Cerebellar nuclear complex (tissue), 1 donor: ENCODE results near the gene TRAK1.

Experiments
- DNase-seq, 2 experiments: peaks; one replicate each; lab custom pipeline; 2025; lab: John Stamatoyannopoulos, UW

The TRAK1 gene

DNA sequence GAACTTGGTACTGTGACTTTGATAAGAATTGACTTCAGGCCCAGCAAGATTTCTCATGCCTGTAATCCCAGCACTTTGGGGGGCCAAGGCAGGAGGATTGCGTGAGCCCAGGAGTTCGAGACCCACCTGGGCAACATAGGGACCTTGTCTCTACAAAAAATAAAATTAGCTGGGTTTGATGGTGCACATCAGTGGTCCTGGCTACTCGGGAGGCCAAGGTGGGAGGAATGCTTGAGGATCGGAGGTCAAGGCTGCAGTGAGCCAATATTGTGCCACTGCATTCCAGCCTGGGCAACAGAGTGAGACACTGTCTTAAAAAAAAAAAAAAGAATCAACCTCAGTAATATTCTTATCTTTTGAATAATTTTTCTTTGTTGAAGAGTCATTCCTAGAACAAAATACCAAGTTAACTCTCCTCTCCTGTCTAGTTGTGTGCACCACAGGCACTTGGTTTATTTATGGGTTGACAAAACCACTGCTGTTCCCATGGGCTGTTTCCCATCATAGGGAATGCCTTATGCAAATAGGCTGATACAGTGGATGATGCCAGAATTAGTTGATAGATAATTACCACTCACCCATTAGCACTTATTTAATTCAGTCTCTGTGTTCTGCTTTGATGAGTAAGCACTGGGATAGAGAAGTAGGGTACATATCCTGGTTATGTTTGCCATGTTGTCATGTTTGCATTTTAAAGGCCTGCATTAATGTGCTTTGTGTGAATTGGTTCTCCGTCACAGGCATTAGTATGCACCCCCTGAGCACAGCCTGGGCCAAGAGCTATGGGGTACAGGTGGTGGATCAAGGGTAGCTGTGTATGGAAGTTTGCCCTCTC lies 32.9 kb downstream of the TRAK1 start:
- DNase-seq: no peak

- DNase-seq: no peak
These were observed 36.1 kb downstream of the TRAK1 start for GRCh38 chr3:42127226-42127625.

DNA sequence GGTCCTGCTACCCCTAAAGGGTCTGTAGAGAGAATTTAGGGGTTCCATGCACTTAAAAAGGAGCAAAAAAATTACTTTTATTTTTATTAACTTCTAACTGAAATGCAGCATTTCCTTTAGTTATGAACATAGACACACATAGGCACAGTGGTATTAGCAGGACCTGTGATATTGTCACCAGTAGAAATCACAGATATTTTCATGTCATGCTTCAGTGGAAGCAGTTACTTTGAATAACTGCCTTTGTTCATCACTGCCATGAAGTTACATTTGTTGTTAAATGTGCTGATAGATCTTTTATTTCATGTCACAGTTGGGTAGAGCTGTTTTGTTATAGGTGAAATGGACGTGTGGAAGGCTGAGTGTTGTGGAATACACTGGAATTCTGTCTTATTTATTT lies 37.4 kb downstream of the TRAK1 start:
- DNase-seq: no peak

GRCh38 chr3:42129014-42129953 lies 38.1 kb downstream of the TRAK1 start:
- peak in 1 of 2 experiments; percentile 24 for DNase-seq

- DNase-seq: no peak
These were observed 38.8 kb downstream of the TRAK1 start for GRCh38 chr3:42130007-42130328.

- DNase-seq: no peak
These were observed 39.3 kb downstream of the TRAK1 start for GRCh38 chr3:42130329-42131070.

DNA sequence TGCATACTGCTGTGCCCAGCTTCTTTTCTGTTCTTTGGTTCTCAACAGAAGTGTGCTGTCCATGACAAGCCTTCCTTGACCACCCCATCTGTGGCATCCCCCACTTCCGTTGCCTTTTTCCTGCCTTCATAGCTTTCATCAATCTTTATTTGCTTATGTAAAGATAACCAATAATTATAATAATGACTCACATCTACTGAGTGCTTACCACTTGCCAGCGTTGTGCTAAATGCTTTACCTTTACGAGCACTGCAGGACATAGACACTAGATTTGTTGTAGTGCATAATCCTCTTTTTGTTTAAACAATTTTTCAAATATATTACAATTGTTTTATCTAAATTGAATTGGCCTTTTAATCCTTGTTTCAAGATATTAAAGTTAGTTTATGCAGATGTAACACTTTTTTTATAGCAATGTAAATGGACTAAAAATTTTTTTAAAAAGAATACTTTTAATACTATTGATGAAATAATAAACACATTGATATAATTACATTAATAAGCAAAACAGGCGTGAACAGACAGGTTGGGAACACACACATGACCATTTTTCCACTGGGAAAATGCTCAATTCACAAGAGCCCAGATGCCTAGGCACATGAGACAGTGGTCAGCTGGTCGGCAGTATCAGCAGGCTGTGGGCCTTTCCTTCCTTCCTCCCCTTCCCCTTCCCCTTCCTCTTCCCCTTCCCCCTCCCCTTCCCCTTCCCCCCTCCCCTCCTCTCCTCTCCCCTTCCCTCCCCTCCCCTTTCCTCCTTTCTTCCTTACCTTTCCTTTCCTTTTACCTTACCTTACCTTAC lies 42.5 kb downstream of the TRAK1 start:
- no peak for DNase-seq

- DNase-seq: no peak
These were observed 43.8 kb downstream of the TRAK1 start for GRCh38 chr3:42134867-42135464.

DNA sequence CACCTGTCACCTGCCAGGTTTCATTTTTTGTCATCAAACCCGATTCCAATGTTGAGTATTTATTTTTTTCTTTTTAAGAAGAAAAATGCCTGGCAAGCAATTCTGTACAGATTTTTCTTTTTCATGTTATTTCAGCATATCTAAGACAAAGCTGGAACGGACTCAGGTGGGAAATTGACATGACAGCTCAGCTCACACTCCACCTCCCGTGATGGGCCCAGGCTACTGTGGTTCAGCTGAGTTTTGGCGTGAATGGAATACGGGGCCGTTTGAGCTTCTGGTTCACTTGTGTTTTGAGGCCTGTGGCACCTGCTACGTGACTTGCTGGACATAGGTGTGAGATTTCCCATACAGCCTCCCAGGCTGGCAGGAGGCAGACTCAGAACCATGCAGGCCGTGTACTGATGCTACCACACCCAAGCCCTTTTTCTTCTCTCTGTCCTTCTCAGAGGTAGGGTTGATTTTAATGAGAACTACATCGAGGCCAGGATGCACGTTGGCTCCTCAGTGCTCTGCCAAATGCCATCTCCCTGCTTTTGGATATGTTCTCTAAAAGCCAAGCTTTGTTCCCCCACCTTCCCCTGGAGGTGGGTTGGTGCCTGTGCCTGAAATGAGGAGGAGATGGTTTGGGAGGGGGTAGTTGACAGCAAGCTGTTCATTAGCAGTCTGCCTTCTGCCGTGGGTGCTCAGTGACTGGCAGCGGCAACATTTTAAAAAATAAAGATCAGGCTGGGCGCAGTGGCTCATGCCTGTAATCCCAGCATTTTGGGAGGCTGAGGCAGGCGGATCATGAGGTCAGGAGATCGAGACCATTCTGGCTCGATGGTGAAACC lies 48.7 kb downstream of the TRAK1 start:
- no peak for DNase-seq

- no peak for DNase-seq
These were observed 49.6 kb downstream of the TRAK1 start for GRCh38 chr3:42140665-42141203.

DNA sequence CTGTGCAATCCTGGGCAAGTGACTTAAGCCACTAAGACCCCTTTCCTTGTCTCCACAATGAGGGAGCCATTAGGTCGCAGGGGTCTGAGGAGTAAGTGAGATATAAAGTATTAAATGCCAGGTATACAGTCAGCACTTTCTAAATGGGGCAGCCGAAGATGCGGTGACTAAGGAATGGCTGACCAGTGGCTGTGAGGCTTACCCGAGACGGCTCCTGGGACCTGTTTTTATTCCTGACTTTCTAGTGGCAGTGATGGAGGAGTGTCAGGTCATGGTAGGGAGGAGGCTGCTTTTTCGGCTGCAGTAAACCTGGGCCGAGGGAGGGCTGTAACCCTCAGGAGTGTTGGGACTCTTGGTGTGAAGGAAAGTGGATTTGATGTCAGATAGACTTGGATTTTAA lies 52.3 kb downstream of the TRAK1 start:
- DNase-seq: no peak

DNA sequence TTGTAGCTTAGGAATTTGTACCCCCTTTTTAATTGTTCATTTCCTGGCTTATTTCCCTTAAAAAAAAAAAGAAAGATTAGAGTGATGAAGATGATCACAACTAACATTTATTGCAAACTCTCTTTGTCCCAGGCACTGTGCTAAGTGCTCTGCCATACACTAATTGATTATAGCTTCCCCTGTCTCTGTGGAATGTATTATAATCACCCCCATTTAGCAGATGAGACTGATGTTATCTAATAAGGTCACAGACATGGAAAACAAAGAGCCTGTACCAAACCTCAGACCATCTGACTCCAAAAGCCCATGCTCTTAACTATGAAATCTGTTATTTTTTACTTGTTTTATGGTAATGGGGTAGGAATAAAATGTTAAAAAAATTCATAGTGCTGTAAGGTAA lies 53.1 kb downstream of the TRAK1 start:
- no peak for DNase-seq

DNA sequence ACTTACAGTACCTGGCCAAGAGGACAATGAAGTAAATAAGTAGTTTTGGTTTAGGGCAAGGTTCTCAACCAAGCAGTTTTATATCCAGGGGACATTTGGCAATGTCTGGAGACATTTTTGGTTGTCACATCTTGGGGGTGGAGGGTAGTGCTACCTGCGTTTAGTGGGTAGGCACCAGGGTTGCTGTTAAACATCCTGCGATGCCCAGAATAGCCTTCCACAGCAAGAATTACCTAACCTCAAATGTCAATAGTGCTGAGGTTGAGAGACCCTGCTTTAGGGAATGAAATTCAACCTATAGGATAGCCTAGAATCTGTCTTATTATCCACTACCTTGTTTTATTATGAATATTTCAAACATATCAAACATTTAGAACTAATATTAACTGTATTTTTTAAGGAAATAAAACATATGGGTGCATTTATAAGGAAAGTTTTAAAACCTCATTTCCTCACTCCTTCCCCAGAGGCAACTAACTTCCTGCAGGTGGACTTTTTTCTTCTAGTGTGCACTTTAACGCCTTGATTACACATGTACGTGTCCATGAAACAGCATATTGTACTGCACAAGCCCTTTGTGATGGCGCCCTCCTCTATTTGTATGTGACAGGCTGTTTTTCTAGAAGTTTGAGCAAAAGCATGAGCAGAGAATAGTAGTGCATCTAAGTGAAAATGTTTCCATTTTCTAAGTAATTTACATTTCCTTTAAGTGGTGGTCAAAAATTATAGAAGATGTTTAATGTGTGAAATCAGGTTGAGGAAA lies 57.1 kb downstream of the TRAK1 start:
- DNase-seq: no peak

GRCh38 chr3:42148982-42149432 lies 57.9 kb downstream of the TRAK1 start:
- peak; percentile 97 to 98 for DNase-seq

GRCh38 chr3:42149532-42149931 lies 58.4 kb downstream of the TRAK1 start:
- DNase-seq: no peak

- DNase-seq: no peak
These were observed 58.8 kb downstream of the TRAK1 start for GRCh38 chr3:42149975-42150374.

- no peak for DNase-seq
These were observed 60.5 kb downstream of the TRAK1 start for GRCh38 chr3:42151596-42152168.

DNA sequence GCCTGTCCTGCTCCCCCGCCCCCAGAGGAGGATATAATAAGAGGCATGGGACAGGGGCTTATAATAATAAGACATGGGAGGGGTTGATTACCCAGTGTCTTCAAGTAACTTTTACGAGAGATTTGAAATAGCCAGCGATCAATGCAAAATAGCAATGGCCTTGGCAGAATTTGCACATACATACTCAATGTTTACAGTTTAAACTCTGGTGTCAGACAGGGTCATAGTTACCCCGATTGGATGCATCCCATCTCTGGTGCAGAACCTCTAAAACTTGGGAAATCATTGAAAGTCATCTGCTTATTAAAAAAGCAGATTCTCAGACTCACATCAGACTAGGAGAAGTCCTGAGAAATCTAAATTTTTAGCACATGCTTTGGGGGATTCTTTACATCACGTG lies 61.0 kb downstream of the TRAK1 start:
- DNase-seq: no peak

DNA sequence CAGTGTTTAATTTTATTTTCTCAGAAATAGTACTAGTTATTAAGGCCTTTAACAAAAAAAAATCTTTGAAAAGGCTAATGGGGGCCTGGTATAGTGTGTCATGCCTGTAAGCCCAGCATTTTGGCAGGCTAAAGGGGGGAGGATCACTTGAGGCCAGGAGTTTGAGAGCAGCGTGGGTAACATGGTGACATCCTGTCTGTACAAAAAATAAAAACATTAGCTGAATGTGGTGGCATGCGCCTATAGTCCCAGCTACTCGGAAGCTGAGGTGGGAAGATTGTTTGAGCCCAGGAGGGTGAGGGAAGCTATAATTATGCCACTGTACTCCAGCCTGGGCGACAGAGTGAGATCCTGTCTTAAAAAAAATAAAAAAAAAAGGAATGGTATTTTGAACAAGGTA lies 61.9 kb downstream of the TRAK1 start:
- DNase-seq: no peak
